ENCODE data around the gene GARIN1A.
A peak's percentile ranks its signal among the peaks of the same experiment; 100 is the strongest.

GRCh38 chr7:128699196-128699712 lies 27.2 kb downstream of the GARIN1A start:
- no peak for TF ChIP-seq PHF8 (conservative IDR thresholded peaks at IDR 0.05; ENCODE audit: low read depth, low read length)
- TF ChIP-seq POLR2AphosphoS5 (IDR thresholded peaks at IDR 0.05; ENCODE audit: low read depth, low read length) = no peak
- no peak for TF ChIP-seq TAF1 (IDR thresholded peaks at IDR 0.05; ENCODE audit: low read depth, low read length)
- 0 out of 2 replicates have a peak, but pooled peaks have one; percentile 30 for TF ChIP-seq CEBPB (IDR thresholded peaks at IDR 0.05; ENCODE audit: low read depth, low read length)
- no peak for TF ChIP-seq EZH2 (IDR thresholded peaks at IDR 0.05; ENCODE audit: low read depth, low read length, severe bottlenecking)
- TF ChIP-seq POU5F1 (IDR thresholded peaks at IDR 0.05; ENCODE audit: low read depth, low read length) = no peak
- TF ChIP-seq CTCF (IDR thresholded peaks at IDR 0.05; ENCODE audit: control extremely low read depth in 1 of 3, insufficient read depth in 1 of 3, low read depth in 1 of 3, low read length in 3 of 3) = no peak
- TF ChIP-seq ATF3 (IDR thresholded peaks at IDR 0.05; ENCODE audit: insufficient read depth, low read depth, low read length) = no peak
- no peak for TF ChIP-seq SP4 (IDR thresholded peaks at IDR 0.05; ENCODE audit: low read length)
- TF ChIP-seq EP300 (IDR thresholded peaks at IDR 0.05; ENCODE audit: borderline replicate concordance in 1 of 2, low read depth in 2 of 2, low read length in 2 of 2) = no peak
- no peak for TF ChIP-seq JUN (IDR thresholded peaks at IDR 0.05; ENCODE audit: low read depth, low read length)
- TF ChIP-seq ZNF274 (IDR thresholded peaks at IDR 0.05; ENCODE audit: borderline replicate concordance, extremely low read depth, low read length) = no peak

All from H1 (cell line).